MM.1S (cell line): ENCODE measurements around the gene NTRK3.

Experiments
- DNase-seq: peaks from one replicate; pipeline ENCODE4 v3.0.0-alpha.2; 2015
- H2AFZ ChIP-seq: fragments of 300-600 bp; sonication (generic); 2 replicates; pipeline ENCODE4 v1.6.0; 2016; ENCODE audit warnings: antibody characterized with exemption, low read length
- H3F3A ChIP-seq: fragments of 300-600 bp; sonication (generic); 2 replicates; pipeline ENCODE4 v1.6.1; 2016; ENCODE audit warnings: mild to moderate bottlenecking, antibody characterized with exemption, low read length, moderate library complexity, mixed read lengths; ENCODE audit not compliant: insufficient read depth
- H3K27ac ChIP-seq: fragments of 300-600 bp; sonication (generic); 2 replicates; pipeline ENCODE4 v1.5.1; 2016; ENCODE audit warnings: mild to moderate bottlenecking, low read length
- H3K27me3 ChIP-seq: fragments of 300-600 bp; sonication (generic); replicated peaks from 2 replicates; pipeline ENCODE4 v1.6.0; 2016; ENCODE audit warnings: low read length; ENCODE audit not compliant: insufficient read depth
- H3K36me3 ChIP-seq: fragments of 300-600 bp; sonication (generic); replicated peaks from 2 replicates; pipeline ENCODE4 v1.6.1; 2016; ENCODE audit warnings: mild to moderate bottlenecking, low read length, mixed read lengths; ENCODE audit not compliant: insufficient read depth
- H3K4me1 ChIP-seq: fragments of 300-600 bp; sonication (generic); 2 replicates; pipeline ENCODE4 v1.6.1; 2016; ENCODE audit warnings: low read length, mixed read lengths
- H3K4me2 ChIP-seq: fragments of 300-600 bp; sonication (generic); 2 replicates; pipeline ENCODE4 v1.6.0; 2016; ENCODE audit warnings: low read depth, low read length
- H3K4me3 ChIP-seq: fragments of 300-600 bp; sonication (generic); 2 replicates; pipeline ENCODE4 v1.5.1; 2016; ENCODE audit warnings: low read length, mixed read lengths
- H3K79me2 ChIP-seq: fragments of 300-600 bp; sonication (generic); 2 replicates; pipeline ENCODE4 v1.6.1; 2016; ENCODE audit warnings: mixed run types, low read length, mixed read lengths
- H3K9ac ChIP-seq: fragments of 300-600 bp; sonication (generic); 2 replicates; pipeline ENCODE4 v1.6.1; 2016; ENCODE audit warnings: low read length, mixed read lengths
- H3K9me2 ChIP-seq: fragments of 300-600 bp; sonication (generic); replicated peaks from 2 replicates; pipeline ENCODE4 v1.6.1; 2016; ENCODE audit warnings: mild to moderate bottlenecking, low read length, mixed read lengths; ENCODE audit not compliant: insufficient read depth
- H3K9me3 ChIP-seq: fragments of 300-600 bp; sonication (generic); replicated peaks from 2 replicates; pipeline ENCODE4 v1.6.1; 2016; ENCODE audit warnings: mild to moderate bottlenecking, low read length, mixed read lengths; ENCODE audit not compliant: insufficient read depth
- H4K20me1 ChIP-seq: fragments of 300-600 bp; sonication (generic); 2 replicates; pipeline ENCODE4 v1.6.1; 2016; ENCODE audit warnings: mild to moderate bottlenecking, low read length, moderate library complexity, mixed read lengths; ENCODE audit not compliant: insufficient read depth
- CTCF ChIP-seq: fragments of 300-600 bp; sonication (generic); IDR thresholded peaks from 2 replicates; pipeline ENCODE4 v1.5.1; 2016; ENCODE audit warnings: antibody characterized with exemption, low read length, mixed read lengths
- EZH2 ChIP-seq: fragments of 300-600 bp; sonication (generic); optimal IDR thresholded peaks from 2 replicates; pipeline ENCODE3; 2017; ENCODE audit warnings: low read depth, mild to moderate bottlenecking, antibody characterized with exemption, low read length, mixed read lengths
- EZH2phosphoT487 ChIP-seq: fragments of 300-600 bp; sonication (generic); IDR thresholded peaks from 2 replicates; pipeline ENCODE4 v1.6.1; 2018; ENCODE audit warnings: antibody characterized with exemption, low read length

Gene NTRK3

GRCh38 chr15:88140398-88140797 is 116.1 kb downstream of the NTRK3 start:
- Histone ChIP-seq H3K9ac (no peak overlapping the region), H3K4me1 (no peaks in the 10 kb centered on the region), H3K79me2 (no peaks in the 10 kb centered on the region), H3K27me3 (no peaks in the 10 kb centered on the region), H3K27ac (no peak overlapping the region), H4K20me1 (no peaks in the 10 kb centered on the region), H3K36me3 (no peaks in the 10 kb centered on the region), H3K9me3 (no peaks in the 10 kb centered on the region), H2AFZ (no peak overlapping the region), H3K4me2 (no peak overlapping the region), H3F3A (no peaks in the 10 kb centered on the region), H3K4me3 (no peak overlapping the region), H3K9me2 (no peaks in the 10 kb centered on the region)
- TF ChIP-seq EZH2phosphoT487 (no peak), CTCF (no peak), EZH2 (no peak)
- no peak for DNase-seq

- no peak for TF ChIP-seq EZH2phosphoT487
- TF ChIP-seq EZH2 = no peak
- no peak for TF ChIP-seq CTCF
- no peaks in the 10 kb centered on the region for H3K36me3 ChIP-seq
- H3K9me3 ChIP-seq = no peaks in the 10 kb centered on the region
- no peaks in the 10 kb centered on the region for H3K27me3 ChIP-seq
- no peak overlapping the region for H3K4me2 ChIP-seq
- no peak for DNase-seq
- no peaks in the 10 kb centered on the region for H3K79me2 ChIP-seq
- H2AFZ ChIP-seq = no peak overlapping the region
- no peak overlapping the region for H3K4me3 ChIP-seq
- H3K9me2 ChIP-seq = no peaks in the 10 kb centered on the region
- H3K4me1 ChIP-seq = no peaks in the 10 kb centered on the region
- no peak overlapping the region for H3K9ac ChIP-seq
- no peak overlapping the region for H3K27ac ChIP-seq
- H4K20me1 ChIP-seq = no peaks in the 10 kb centered on the region
- no peaks in the 10 kb centered on the region for H3F3A ChIP-seq
Observed at GRCh38 chr15:88139936-88140335, 116.6 kb downstream of the NTRK3 start.

- Histone ChIP-seq H3K27ac (no peak overlapping the region), H2AFZ (no peak overlapping the region), H3K9me2 (no peaks in the 10 kb centered on the region), H3K4me2 (no peak overlapping the region), H3K79me2 (no peaks in the 10 kb centered on the region), H3K9ac (no peak overlapping the region), H3K9me3 (no peaks in the 10 kb centered on the region), H4K20me1 (no peaks in the 10 kb centered on the region), H3K36me3 (no peaks in the 10 kb centered on the region), H3K4me3 (no peak overlapping the region), H3K27me3 (no peaks in the 10 kb centered on the region), H3K4me1 (no peaks in the 10 kb centered on the region), H3F3A (no peaks in the 10 kb centered on the region)
- TF ChIP-seq CTCF (no peak), EZH2 (no peak), EZH2phosphoT487 (no peak)
- no peak for DNase-seq
Observed at GRCh38 chr15:88133795-88134194, 122.7 kb downstream of the NTRK3 start.

- H3K9me3 ChIP-seq = no peaks in the 10 kb centered on the region
- no peak overlapping the region for H3K4me3 ChIP-seq
- no peak overlapping the region for H3K4me2 ChIP-seq
- TF ChIP-seq EZH2phosphoT487 (no peak), CTCF (no peak), EZH2 (no peak)
- no peak overlapping the region for H3K27ac ChIP-seq
- H3K79me2 ChIP-seq = no peaks in the 10 kb centered on the region
- DNase-seq = no peak
- H3F3A ChIP-seq = no peaks in the 10 kb centered on the region
- no peak overlapping the region for H2AFZ ChIP-seq
- no peaks in the 10 kb centered on the region for H3K36me3 ChIP-seq
- H3K27me3 ChIP-seq = no peaks in the 10 kb centered on the region
- H4K20me1 ChIP-seq = no peaks in the 10 kb centered on the region
- no peaks in the 10 kb centered on the region for H3K9me2 ChIP-seq
- no peak overlapping the region for H3K9ac ChIP-seq
- H3K4me1 ChIP-seq = no peaks in the 10 kb centered on the region
Observed at GRCh38 chr15:88132499-88132898, 124.0 kb downstream of the NTRK3 start.
